Activated effector memory CD4-positive, alpha-beta T cell treated with anti-CD3 and anti-CD28 coated beads, Interleukin-2, amount 50 U/mL, for 16 hours (primary cell): ENCODE results near the gene GOLGA8N.

Source experiments
- DNase-seq: peaks from one replicate; pipeline ENCODE4 v3.0.0-alpha.2; 2020

GOLGA8N gene

DNA sequence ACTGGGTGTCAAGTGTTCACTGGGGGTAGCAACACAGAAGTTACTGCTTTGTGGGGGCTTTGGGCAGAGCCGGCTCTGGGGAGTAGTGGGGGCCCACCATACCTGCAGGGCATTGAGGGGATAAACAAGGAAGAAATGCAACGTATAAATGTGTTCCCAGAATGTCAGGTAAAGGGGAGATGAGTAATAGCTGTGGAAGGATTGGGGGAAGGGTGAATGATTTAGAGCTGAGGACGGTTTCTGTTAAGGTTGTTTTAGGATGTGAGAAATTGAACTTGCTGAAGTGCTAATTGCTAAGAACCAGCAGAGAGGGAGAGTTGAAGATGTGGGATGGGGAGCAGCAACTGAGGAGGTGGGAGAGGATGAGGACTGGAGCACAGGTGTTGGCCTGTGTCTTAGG is 58.9 kb downstream of the GOLGA8N start:
- DNase-seq = no peak

DNA sequence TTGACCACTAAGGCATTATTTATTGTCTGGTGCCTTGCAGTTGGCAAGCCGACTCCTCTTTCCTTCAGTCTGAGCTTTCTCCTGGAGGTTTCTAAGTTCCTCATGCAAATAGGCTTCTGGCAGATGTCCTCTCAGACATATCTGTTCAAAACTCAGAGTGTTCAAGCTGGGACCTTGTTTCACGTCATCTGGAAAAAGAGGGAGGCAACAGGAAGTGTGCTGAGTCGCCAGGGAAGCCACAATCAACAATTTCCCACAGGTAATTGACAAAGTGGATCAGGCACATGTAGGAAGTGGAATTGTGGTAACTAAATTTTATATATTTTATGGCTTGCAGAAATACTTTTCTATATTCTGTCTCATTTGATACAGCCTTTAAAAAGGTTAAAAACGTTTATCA is 62.8 kb downstream of the GOLGA8N start:
- no peak for DNase-seq

DNA sequence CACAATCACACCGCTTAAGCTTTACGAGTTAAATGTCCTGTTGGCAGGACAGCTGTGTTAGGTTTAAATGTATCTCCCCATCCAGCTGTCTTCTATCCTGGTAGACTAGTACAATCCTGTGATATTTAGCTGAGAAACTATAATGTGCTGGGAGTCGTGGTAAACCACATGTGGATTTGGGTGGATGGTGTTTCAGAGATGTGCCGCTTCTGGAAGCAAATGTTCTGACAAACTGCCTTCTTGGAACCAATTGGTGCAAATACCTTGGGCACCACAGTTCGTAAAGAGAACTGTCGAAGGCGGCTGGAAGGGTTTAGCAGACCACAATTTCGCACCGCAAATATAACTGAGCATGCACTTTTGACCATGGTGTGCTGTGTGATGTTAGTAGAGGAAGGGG is 63.2 kb downstream of the GOLGA8N start:
- DNase-seq = no peak
